MM.1S (cell line): ENCODE measurements around the gene SERPINB6.
"Not testable (repeated sequence)": the region's sequence is repeated elsewhere in the genome, so short reads cannot be mapped to it uniquely, and the experiment has no call there.

Experiments
- DNase-seq: peaks from one replicate; pipeline ENCODE4 v3.0.0-alpha.2; 2015
- H2AFZ ChIP-seq: fragments of 300-600 bp; sonication (generic); 2 replicates; pipeline ENCODE4 v1.6.0; 2016; ENCODE audit warnings: antibody characterized with exemption, low read length
- H3F3A ChIP-seq: fragments of 300-600 bp; sonication (generic); 2 replicates; pipeline ENCODE4 v1.6.1; 2016; ENCODE audit warnings: mild to moderate bottlenecking, antibody characterized with exemption, low read length, moderate library complexity, mixed read lengths; ENCODE audit not compliant: insufficient read depth
- H3K27ac ChIP-seq: fragments of 300-600 bp; sonication (generic); 2 replicates; pipeline ENCODE4 v1.5.1; 2016; ENCODE audit warnings: mild to moderate bottlenecking, low read length
- H3K27me3 ChIP-seq: fragments of 300-600 bp; sonication (generic); replicated peaks from 2 replicates; pipeline ENCODE4 v1.6.0; 2016; ENCODE audit warnings: low read length; ENCODE audit not compliant: insufficient read depth
- H3K36me3 ChIP-seq: fragments of 300-600 bp; sonication (generic); replicated peaks from 2 replicates; pipeline ENCODE4 v1.6.1; 2016; ENCODE audit warnings: mild to moderate bottlenecking, low read length, mixed read lengths; ENCODE audit not compliant: insufficient read depth
- H3K4me1 ChIP-seq: fragments of 300-600 bp; sonication (generic); 2 replicates; pipeline ENCODE4 v1.6.1; 2016; ENCODE audit warnings: low read length, mixed read lengths
- H3K4me2 ChIP-seq: fragments of 300-600 bp; sonication (generic); 2 replicates; pipeline ENCODE4 v1.6.0; 2016; ENCODE audit warnings: low read depth, low read length
- H3K4me3 ChIP-seq: fragments of 300-600 bp; sonication (generic); 2 replicates; pipeline ENCODE4 v1.5.1; 2016; ENCODE audit warnings: low read length, mixed read lengths
- H3K79me2 ChIP-seq: fragments of 300-600 bp; sonication (generic); 2 replicates; pipeline ENCODE4 v1.6.1; 2016; ENCODE audit warnings: mixed run types, low read length, mixed read lengths
- H3K9ac ChIP-seq: fragments of 300-600 bp; sonication (generic); 2 replicates; pipeline ENCODE4 v1.6.1; 2016; ENCODE audit warnings: low read length, mixed read lengths
- H3K9me2 ChIP-seq: fragments of 300-600 bp; sonication (generic); replicated peaks from 2 replicates; pipeline ENCODE4 v1.6.1; 2016; ENCODE audit warnings: mild to moderate bottlenecking, low read length, mixed read lengths; ENCODE audit not compliant: insufficient read depth
- H3K9me3 ChIP-seq: fragments of 300-600 bp; sonication (generic); replicated peaks from 2 replicates; pipeline ENCODE4 v1.6.1; 2016; ENCODE audit warnings: mild to moderate bottlenecking, low read length, mixed read lengths; ENCODE audit not compliant: insufficient read depth
- H4K20me1 ChIP-seq: fragments of 300-600 bp; sonication (generic); 2 replicates; pipeline ENCODE4 v1.6.1; 2016; ENCODE audit warnings: mild to moderate bottlenecking, low read length, moderate library complexity, mixed read lengths; ENCODE audit not compliant: insufficient read depth
- CTCF ChIP-seq: fragments of 300-600 bp; sonication (generic); IDR thresholded peaks from 2 replicates; pipeline ENCODE4 v1.5.1; 2016; ENCODE audit warnings: antibody characterized with exemption, low read length, mixed read lengths
- EZH2 ChIP-seq: fragments of 300-600 bp; sonication (generic); optimal IDR thresholded peaks from 2 replicates; pipeline ENCODE3; 2017; ENCODE audit warnings: low read depth, mild to moderate bottlenecking, antibody characterized with exemption, low read length, mixed read lengths
- EZH2phosphoT487 ChIP-seq: fragments of 300-600 bp; sonication (generic); IDR thresholded peaks from 2 replicates; pipeline ENCODE4 v1.6.1; 2018; ENCODE audit warnings: antibody characterized with exemption, low read length

Gene SERPINB6

GRCh38 chr6:2973676-2974075 lies 2.3 kb upstream of the SERPINB6 start:
- Histone ChIP-seq H3K36me3 (no peaks in the 10 kb centered on the region), H3K27ac (no peak overlapping the region), H3K79me2 (no peaks in the 10 kb centered on the region), H3F3A (peaks cover 14% of the 10 kb centered on the region), H3K4me3 (no peak overlapping the region), H4K20me1 (no peaks in the 10 kb centered on the region), H3K4me2 (no peak overlapping the region), H3K4me1 (peaks cover 11% of the 10 kb centered on the region), H2AFZ (no peak overlapping the region), H3K9ac (no peak overlapping the region), H3K27me3 (no peaks in the 10 kb centered on the region), H3K9me3 (no peaks in the 10 kb centered on the region), H3K9me2 (no peaks in the 10 kb centered on the region)
- TF ChIP-seq EZH2phosphoT487: no peak
- no peak for TF ChIP-seq CTCF
- no peak for TF ChIP-seq EZH2
- no peak for DNase-seq

GRCh38 chr6:2973180-2973579 lies 1.8 kb upstream of the SERPINB6 start:
- DNase-seq, H3K4me3 ChIP-seq, H3K9me2 ChIP-seq, H3K9me3 ChIP-seq, H3K79me2 ChIP-seq, H3K27ac ChIP-seq, H3K27me3 ChIP-seq, H3K9ac ChIP-seq, H4K20me1 ChIP-seq, H2AFZ ChIP-seq, H3K36me3 ChIP-seq, H3K4me2 ChIP-seq: not testable (repeated sequence)
- Histone ChIP-seq H3F3A (peaks cover 14% of the 10 kb centered on the region), H3K4me1 (peaks cover 11% of the 10 kb centered on the region)

- not testable (repeated sequence) for H3K4me3 ChIP-seq, DNase-seq, H4K20me1 ChIP-seq, H2AFZ ChIP-seq, H3K4me2 ChIP-seq, H3K36me3 ChIP-seq, H3K9me2 ChIP-seq, H3K79me2 ChIP-seq, H3K27ac ChIP-seq, H3K9me3 ChIP-seq, H3K9ac ChIP-seq, H3K27me3 ChIP-seq
- Histone ChIP-seq H3F3A (peaks cover 14% of the 10 kb centered on the region), H3K4me1 (peaks cover 11% of the 10 kb centered on the region)
Observed at GRCh38 chr6:2972685-2973084, 1.3 kb upstream of the SERPINB6 start.

GRCh38 chr6:2972219-2972487 lies 786 bp upstream of the SERPINB6 start:
- not testable (repeated sequence) for H3K27me3 ChIP-seq, H3K9me2 ChIP-seq, H3K36me3 ChIP-seq, H3K27ac ChIP-seq, H3K9me3 ChIP-seq, H4K20me1 ChIP-seq, DNase-seq, H3K79me2 ChIP-seq
- H3K4me2 ChIP-seq: peak overlapping the region; percentile 51
- H3K9ac ChIP-seq: peak overlapping the region; percentile 55; the same call in 1 of the 2 replicates
- peaks cover 14% of the 10 kb centered on the region for H3F3A ChIP-seq
- peak overlapping the region; percentile 53 for H2AFZ ChIP-seq
- peaks cover 11% of the 10 kb centered on the region for H3K4me1 ChIP-seq
- peak overlapping the region; percentile 55 for H3K4me3 ChIP-seq

- Histone ChIP-seq H3K4me1 (no peaks in the 10 kb centered on the region), H3K79me2 (no peaks in the 10 kb centered on the region), H3K36me3 (no peaks in the 10 kb centered on the region), H3K4me3 (peak overlapping the region; percentile 55), H2AFZ (peak overlapping the region; percentile 53), H3K27me3 (no peaks in the 10 kb centered on the region), H3K9me3 (no peaks in the 10 kb centered on the region), H4K20me1 (no peaks in the 10 kb centered on the region), H3K4me2 (peak overlapping the region; percentile 81), H3K9me2 (no peaks in the 10 kb centered on the region), H3K9ac (peak overlapping the region; percentile 55; the same call in 1 of the 2 replicates), H3F3A (peaks cover 5% of the 10 kb centered on the region), H3K27ac (no peak overlapping the region)
- DNase-seq: peak; percentile 22
- no peak for TF ChIP-seq EZH2
- no peak for TF ChIP-seq EZH2phosphoT487
- TF ChIP-seq CTCF: no peak
Observed at GRCh38 chr6:2970753-2971419, 481 bp downstream of the SERPINB6 start.
